Stimulated activated effector memory CD8-positive, alpha-beta T cell treated with anti-CD3 and anti-CD28 coated beads, Interleukin-12 subunit alpha, Interleukin-12 subunit beta, amount 100 ng/mL, for 72 hours (primary cell): ENCODE data around the gene TBC1D8.

Experiments used
- ATAC-seq: fragments of 150-1000 bp; cut with Tn5 transposase; 2 replicates; pipeline ENCODE4 v1.10.0; 2021
- DNase-seq, 2 donors: peaks; one replicate each; pipeline ENCODE4 v3.0.0; 2021 to 2022; ENCODE audit warnings: low spot score in 2 of 2
- H3K27ac Mint-ChIP-seq: one replicate; pipeline ENCODE4 v1.8.0; 2022; ENCODE audit warnings: mild to moderate bottlenecking, mixed read lengths
- H3K36me3 Mint-ChIP-seq: one replicate; pipeline ENCODE4 v1.8.0; 2022; ENCODE audit warnings: mild to moderate bottlenecking, mixed read lengths
- H3K4me1 Mint-ChIP-seq: one replicate; pipeline ENCODE4 v1.8.0; 2022; ENCODE audit warnings: mixed read lengths
- H3K4me3 Mint-ChIP-seq: one replicate; pipeline ENCODE4 v1.8.0; 2022; ENCODE audit warnings: mild to moderate bottlenecking, mixed read lengths
- H3K9me3 Mint-ChIP-seq: one replicate; pipeline ENCODE4 v1.8.0; 2022; ENCODE audit warnings: mixed read lengths

The TBC1D8 gene

GRCh38 chr2:101025561-101025960, 125.6 kb downstream of the TBC1D8 start:
- Mint-ChIP-seq H3K27ac (no peak overlapping the region), H3K4me3 (no peak overlapping the region)
- DNase-seq: no peak

GRCh38 chr2:101023327-101024107, 127.7 kb downstream of the TBC1D8 start:
- Mint-ChIP-seq H3K9me3 (no peaks in the 10 kb centered on the region), H3K27ac (no peak overlapping the region), H3K4me3 (no peak overlapping the region), H3K36me3 (peaks cover 19% of the 10 kb centered on the region), H3K4me1 (no peaks in the 10 kb centered on the region)
- ATAC-seq (no peak), DNase-seq (no peak)

More at GRCh38 chr2:101025561-101025960, 125.6 kb downstream of the TBC1D8 start:
- peaks cover 5% of the 10 kb centered on the region for H3K36me3 Mint-ChIP-seq
- no peaks in the 10 kb centered on the region for H3K4me1 Mint-ChIP-seq
- H3K9me3 Mint-ChIP-seq: no peaks in the 10 kb centered on the region
- ATAC-seq: no peak

- no peak for DNase-seq
- Mint-ChIP-seq H3K9me3 (no peaks in the 10 kb centered on the region), H3K27ac (no peak overlapping the region), H3K4me1 (no peaks in the 10 kb centered on the region), H3K4me3 (no peak overlapping the region), H3K36me3 (peaks cover 25% of the 10 kb centered on the region)
- ATAC-seq: no peak
Observed at GRCh38 chr2:101022221-101022620, 129.0 kb downstream of the TBC1D8 start.

- Mint-ChIP-seq H3K4me3 (no peak overlapping the region), H3K27ac (peak overlapping the region; percentile 76), H3K9me3 (no peaks in the 10 kb centered on the region), H3K4me1 (no peaks in the 10 kb centered on the region), H3K36me3 (peaks cover 41% of the 10 kb centered on the region)
- DNase-seq: no peak
- no peak for ATAC-seq
Observed at GRCh38 chr2:101018934-101019333, 132.2 kb downstream of the TBC1D8 start.

- DNase-seq (no peak), ATAC-seq (no peak)
- Mint-ChIP-seq H3K4me3 (no peak overlapping the region), H3K9me3 (no peaks in the 10 kb centered on the region), H3K36me3 (peaks cover 52% of the 10 kb centered on the region), H3K27ac (no peak overlapping the region), H3K4me1 (peaks cover 7% of the 10 kb centered on the region)
Observed at GRCh38 chr2:101017371-101017770, 133.8 kb downstream of the TBC1D8 start.

- Mint-ChIP-seq H3K36me3 (peaks cover 71% of the 10 kb centered on the region), H3K9me3 (no peaks in the 10 kb centered on the region), H3K4me1 (peaks cover 25% of the 10 kb centered on the region), H3K27ac (no peak overlapping the region), H3K4me3 (no peak overlapping the region)
- DNase-seq: no peak
- ATAC-seq: no peak
Observed at GRCh38 chr2:101014264-101014857, 136.8 kb downstream of the TBC1D8 start.

GRCh38 chr2:101012706-101013181, 138.4 kb downstream of the TBC1D8 start:
- H3K4me3 Mint-ChIP-seq: no peak overlapping the region
- no peaks in the 10 kb centered on the region for H3K9me3 Mint-ChIP-seq
- H3K27ac Mint-ChIP-seq: no peak overlapping the region
- H3K36me3 Mint-ChIP-seq: peaks cover 74% of the 10 kb centered on the region
- DNase-seq (peak; percentile 20 to 60), ATAC-seq (no peak)
- H3K4me1 Mint-ChIP-seq: peaks cover 30% of the 10 kb centered on the region

- peaks cover 36% of the 10 kb centered on the region for H3K4me1 Mint-ChIP-seq
- peaks cover 80% of the 10 kb centered on the region for H3K36me3 Mint-ChIP-seq
- H3K27ac Mint-ChIP-seq: no peak overlapping the region
- DNase-seq (no peak), ATAC-seq (peak; percentile 82)
- no peak overlapping the region for H3K4me3 Mint-ChIP-seq
- no peaks in the 10 kb centered on the region for H3K9me3 Mint-ChIP-seq
Observed at GRCh38 chr2:101012054-101012705, 139.0 kb downstream of the TBC1D8 start.

- H3K4me1 Mint-ChIP-seq: peaks cover 42% of the 10 kb centered on the region
- no peak overlapping the region for H3K4me3 Mint-ChIP-seq
- H3K36me3 Mint-ChIP-seq: peaks cover 90% of the 10 kb centered on the region
- DNase-seq (no peak), ATAC-seq (no peak)
- no peaks in the 10 kb centered on the region for H3K9me3 Mint-ChIP-seq
- peak overlapping the region; percentile 71 for H3K27ac Mint-ChIP-seq
Observed at GRCh38 chr2:101011152-101011551, 140.0 kb downstream of the TBC1D8 start.

- Mint-ChIP-seq H3K36me3 (peaks cover 100% of the 10 kb centered on the region), H3K4me1 (peaks cover 70% of the 10 kb centered on the region), H3K4me3 (no peak overlapping the region), H3K9me3 (no peaks in the 10 kb centered on the region), H3K27ac (peak overlapping the region; percentile 74)
- DNase-seq (peak in 1 of 2 donors; percentile 34), ATAC-seq (peak; percentile 54)
Observed at GRCh38 chr2:101007415-101008345, 143.5 kb downstream of the TBC1D8 start.

GRCh38 chr2:101006065-101006715, 145.0 kb downstream of the TBC1D8 start:
- no peaks in the 10 kb centered on the region for H3K9me3 Mint-ChIP-seq
- peaks cover 63% of the 10 kb centered on the region for H3K4me1 Mint-ChIP-seq
- peak overlapping the region; percentile 96 for H3K27ac Mint-ChIP-seq
- ATAC-seq (no peak), DNase-seq (peak in 1 of 2 donors; percentile 12)
- peaks cover 95% of the 10 kb centered on the region for H3K36me3 Mint-ChIP-seq
- peak overlapping the region; percentile 92 for H3K4me3 Mint-ChIP-seq

GRCh38 chr2:101004620-101005325, 146.4 kb downstream of the TBC1D8 start:
- Mint-ChIP-seq H3K27ac (peak overlapping the region; percentile 96), H3K36me3 (peaks cover 81% of the 10 kb centered on the region)

GRCh38 chr2:101003278-101003775, 147.9 kb downstream of the TBC1D8 start:
- Mint-ChIP-seq H3K27ac (peak overlapping the region; percentile 96), H3K36me3 (peaks cover 66% of the 10 kb centered on the region), H3K4me3 (peak overlapping the region; percentile 92), H3K4me1 (peaks cover 57% of the 10 kb centered on the region), H3K9me3 (no peaks in the 10 kb centered on the region)
- no peak for DNase-seq
- ATAC-seq: no peak

More at GRCh38 chr2:101004620-101005325, 146.4 kb downstream of the TBC1D8 start:
- no peaks in the 10 kb centered on the region for H3K9me3 Mint-ChIP-seq
- ATAC-seq: no peak
- H3K4me3 Mint-ChIP-seq: peak overlapping the region; percentile 92
- no peak for DNase-seq
- peaks cover 57% of the 10 kb centered on the region for H3K4me1 Mint-ChIP-seq
